ENCODE results near the gene DSP. TPM values are rescaled to one million over a fixed set of nuclear protein-coding genes. Genes with fewer than 3 reads are reported as not detected.
A peak's percentile ranks its signal among the peaks of the same experiment; 100 is the strongest.

DSP gene
- polyA plus RNA-seq, 1 donor from 2014 or later, result 0.05 TPM

- H3K27me3 ChIP-seq (ENCODE audit: insufficient read depth, low read depth, low read length), result peaks cover 34% of the 10 kb centered on the region
- H3K9me2 ChIP-seq (ENCODE audit: insufficient read depth, low read length), result no peaks in the 10 kb centered on the region
- H3K79me2 ChIP-seq (replicated peaks; ENCODE audit: insufficient read depth, low read length), result no peaks in the 10 kb centered on the region
- no peaks in the 10 kb centered on the region for H3K36me3 ChIP-seq (ENCODE audit: insufficient read depth, low read length)
- H3K9me3 ChIP-seq (ENCODE audit: low read length), result peaks cover 4% of the 10 kb centered on the region
- no peaks in the 10 kb centered on the region for H4K20me1 ChIP-seq (ENCODE audit: insufficient read depth)
- no peak overlapping the region for H2AFZ ChIP-seq (ENCODE audit: low read depth, low read length)
- no peak overlapping the region for H3K27ac ChIP-seq (ENCODE audit: low read length)
- no peak overlapping the region for H3K9ac ChIP-seq (ENCODE audit: low read length)
- no peak overlapping the region for H3K4me3 ChIP-seq (ENCODE audit: low read length)
- TF ChIP-seq SMC3 (conservative IDR thresholded peaks at IDR 0.05; ENCODE audit: poor library complexity), result peak; percentile 38
- TF ChIP-seq TAF1 (IDR thresholded peaks at IDR 0.05; ENCODE audit: low read depth), result no peak
- peak; percentile 67 for TF ChIP-seq EP300 (conservative IDR thresholded peaks at IDR 0.05; ENCODE audit: poor library complexity, severe bottlenecking)
- no peak for TF ChIP-seq REST (IDR thresholded peaks at IDR 0.05; ENCODE audit: borderline replicate concordance)
- TF ChIP-seq CTCF (IDR thresholded peaks at IDR 0.05; ENCODE audit: poor library complexity, severe bottlenecking), result peak; percentile 28
- TF ChIP-seq EZH2 (IDR thresholded peaks at IDR 0.05; ENCODE audit: borderline replicate concordance, insufficient read depth, low read length, poor library complexity, severe bottlenecking), result no peak
- TF ChIP-seq POLR2AphosphoS5 (IDR thresholded peaks at IDR 0.05), result peak; percentile 26
- TF ChIP-seq MXI1 (conservative IDR thresholded peaks at IDR 0.05; ENCODE audit: poor library complexity, severe bottlenecking), result no peak
- no peaks in the 10 kb centered on the region for H3F3A ChIP-seq (ENCODE audit: insufficient read depth, low read length, poor library complexity, severe bottlenecking)
- no peak overlapping the region for H3K4me2 ChIP-seq (ENCODE audit: low read length)
These were observed 83.6 kb downstream of the DSP start for GRCh38 chr6:7624796-7625710.

- TF ChIP-seq EP300 (conservative IDR thresholded peaks at IDR 0.05; ENCODE audit: poor library complexity, severe bottlenecking), result no peak
- no peak for TF ChIP-seq TAF1 (IDR thresholded peaks at IDR 0.05; ENCODE audit: low read depth)
- TF ChIP-seq RAD21 (conservative IDR thresholded peaks at IDR 0.05), result no peak
- no peak for TF ChIP-seq MXI1 (conservative IDR thresholded peaks at IDR 0.05; ENCODE audit: poor library complexity, severe bottlenecking)
- no peak for TF ChIP-seq POLR2AphosphoS5 (IDR thresholded peaks at IDR 0.05)
- H3K4me2 ChIP-seq (ENCODE audit: low read length), result no peak overlapping the region
- no peaks in the 10 kb centered on the region for H3K36me3 ChIP-seq (ENCODE audit: insufficient read depth, low read length)
These were observed 87.0 kb downstream of the DSP start for GRCh38 chr6:7628479-7628878.

More at GRCh38 chr6:7628479-7628878, 87.0 kb downstream of the DSP start:
- Histone ChIP-seq H2AFZ (ENCODE audit: low read depth, low read length) (no peak overlapping the region), H3K27ac (ENCODE audit: low read length) (no peak overlapping the region), H4K20me1 (ENCODE audit: insufficient read depth) (no peaks in the 10 kb centered on the region), H3K79me2 (replicated peaks; ENCODE audit: insufficient read depth, low read length) (no peaks in the 10 kb centered on the region), H3K9me2 (ENCODE audit: insufficient read depth, low read length) (no peaks in the 10 kb centered on the region), H3F3A (ENCODE audit: insufficient read depth, low read length, poor library complexity, severe bottlenecking) (no peaks in the 10 kb centered on the region), H3K27me3 (ENCODE audit: insufficient read depth, low read depth, low read length) (peaks cover 25% of the 10 kb centered on the region), H3K9me3 (ENCODE audit: low read length) (peaks cover 5% of the 10 kb centered on the region), H3K9ac (ENCODE audit: low read length) (no peak overlapping the region), H3K4me3 (ENCODE audit: low read length) (no peak overlapping the region)

Measured in neural cell (in vitro differentiated cells).